HG03558 (cell line): ENCODE data around the gene PANK2.
"Not testable (repeated sequence)": the region's sequence is repeated elsewhere in the genome, so short reads cannot be mapped to it uniquely, and the experiment has no call there.

Source experiments
- ATAC-seq: cut with Tn5 transposase; IDR thresholded peaks from one replicate; pipeline ENCODE4 v1.9.1; 2021; ENCODE audit warnings: moderate number of reproducible peaks; ENCODE audit not compliant: unreplicated experiment; ENCODE audit errors: extremely low read depth

The PANK2 gene

DNA sequence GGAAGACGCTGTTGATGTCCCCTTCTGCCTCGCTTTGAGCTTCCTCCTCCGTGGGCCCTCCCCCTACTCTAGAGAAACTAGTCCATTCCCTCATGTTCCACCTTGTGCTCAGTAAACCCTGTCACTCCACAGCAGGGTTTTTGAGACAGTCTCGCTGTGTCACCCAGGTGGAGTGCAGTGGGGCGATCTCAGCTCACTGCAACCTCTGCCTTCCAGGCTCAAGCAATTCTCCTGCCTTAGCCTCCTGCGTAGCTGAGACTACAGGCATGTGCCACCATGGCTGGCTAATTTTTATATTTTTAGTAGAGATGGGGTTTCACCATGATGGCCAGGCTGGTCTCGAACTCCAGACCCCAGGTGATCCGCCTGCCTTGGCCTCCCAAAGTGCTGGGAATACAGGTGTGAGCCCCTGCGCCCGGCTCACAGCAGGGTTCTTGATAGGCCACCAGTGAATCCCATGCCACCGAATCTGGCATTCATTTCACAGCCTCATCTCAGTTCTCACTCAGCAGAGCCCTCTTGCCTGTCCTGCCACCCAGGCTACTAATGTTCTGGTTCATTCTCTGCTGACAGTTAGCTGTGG lies 36.0 kb downstream of the PANK2 start:
- ATAC-seq: no peak

DNA sequence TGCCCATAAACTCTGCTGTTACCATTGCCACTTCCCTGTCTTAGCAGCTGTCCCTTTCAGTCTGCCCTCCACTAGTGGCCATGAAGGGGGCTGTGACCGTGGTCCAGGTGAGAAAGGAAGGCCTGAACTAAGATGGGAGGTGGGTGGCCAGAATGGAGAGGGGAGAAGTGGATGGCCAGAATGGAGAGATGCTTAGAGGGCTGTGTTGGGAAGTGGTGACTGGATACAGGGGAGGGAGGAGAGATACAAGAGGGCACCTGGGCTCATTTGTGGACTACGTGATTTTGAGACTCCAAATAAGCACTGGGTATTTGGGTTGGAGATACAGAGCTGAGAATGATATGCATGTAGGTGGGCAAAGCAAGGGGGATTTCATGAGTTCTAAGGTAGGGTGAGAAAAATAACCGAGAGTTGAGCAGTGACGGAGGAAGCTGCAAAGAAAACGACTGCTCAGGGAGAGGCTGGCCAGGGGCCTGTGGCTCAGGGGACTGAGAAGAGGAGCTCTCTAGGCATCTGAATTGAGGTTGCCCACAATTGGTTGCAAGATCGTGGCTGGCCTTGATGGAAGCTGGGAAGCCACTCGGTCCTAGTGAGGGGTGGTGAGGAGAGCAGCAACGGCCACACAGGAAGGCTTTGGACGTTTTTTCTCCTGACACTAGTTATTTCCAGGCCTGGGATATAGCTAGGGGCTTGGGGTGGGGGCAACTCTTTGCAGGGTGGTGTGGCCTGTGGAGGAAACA lies 36.9 kb downstream of the PANK2 start:
- ATAC-seq: no peak

DNA sequence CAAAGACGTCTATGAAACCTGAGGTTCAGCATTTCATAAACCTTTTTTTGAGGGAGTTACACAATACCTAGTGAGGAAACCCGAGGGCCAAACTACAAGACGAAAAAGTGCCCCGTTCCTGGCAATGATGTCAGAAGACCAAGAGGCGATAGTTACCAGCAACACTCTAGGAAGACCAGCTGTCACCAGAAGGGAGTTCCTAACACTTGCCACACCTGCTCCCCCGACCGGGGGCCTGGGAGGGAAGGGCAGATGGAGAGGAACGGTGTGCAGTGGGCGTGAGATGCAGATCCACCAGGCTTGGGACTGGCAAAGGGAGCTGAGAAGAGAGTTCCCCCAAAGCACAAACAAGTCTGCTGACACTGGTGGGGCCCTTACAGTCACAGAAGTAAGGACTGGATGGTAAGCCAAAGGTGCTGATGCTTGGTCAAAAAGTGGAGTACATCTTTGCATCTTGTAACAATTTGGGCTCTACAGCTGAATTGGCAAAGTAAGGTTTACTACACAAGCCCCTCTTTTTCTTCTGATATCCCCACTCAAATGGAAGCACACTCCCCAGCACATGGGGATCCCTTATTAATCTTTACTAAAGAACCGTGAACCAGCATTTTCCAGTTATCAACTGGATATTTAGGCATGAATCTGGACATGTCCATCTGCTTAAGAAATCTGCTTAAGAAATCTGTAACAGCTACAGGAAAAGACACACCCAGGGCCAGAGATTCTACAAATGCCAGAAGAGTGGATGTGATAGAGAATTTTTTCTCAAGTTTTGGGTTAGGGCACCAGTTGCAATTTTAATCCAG lies 38.5 kb downstream of the PANK2 start:
- ATAC-seq: no peak

- no peak for ATAC-seq
These were observed 40.5 kb downstream of the PANK2 start for GRCh38 chr20:3929713-3930060.

- no peak for ATAC-seq
These were observed 41.3 kb downstream of the PANK2 start for GRCh38 chr20:3930265-3931206.

DNA sequence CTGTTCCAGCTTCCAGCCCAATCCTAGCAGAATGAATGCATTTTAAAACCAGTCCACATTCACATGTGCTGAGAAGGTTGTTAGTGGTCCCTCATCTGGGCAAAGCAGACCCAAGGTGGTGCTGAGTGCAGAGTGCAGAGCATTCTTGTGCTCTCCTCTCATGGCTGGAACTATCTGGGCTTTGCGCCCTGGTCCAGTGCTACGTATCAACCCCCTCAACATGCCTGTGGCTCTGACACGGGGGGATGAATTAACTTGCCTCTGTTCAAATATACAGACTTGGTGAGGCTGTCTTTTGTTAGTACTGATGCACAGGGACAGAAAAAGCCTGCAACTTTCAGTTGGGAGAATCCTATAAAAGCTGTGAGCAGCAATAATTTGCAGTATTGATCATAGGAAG lies 42.5 kb downstream of the PANK2 start:
- ATAC-seq: no peak

- no peak for ATAC-seq
These were observed 43.1 kb downstream of the PANK2 start for GRCh38 chr20:3932277-3932676.

DNA sequence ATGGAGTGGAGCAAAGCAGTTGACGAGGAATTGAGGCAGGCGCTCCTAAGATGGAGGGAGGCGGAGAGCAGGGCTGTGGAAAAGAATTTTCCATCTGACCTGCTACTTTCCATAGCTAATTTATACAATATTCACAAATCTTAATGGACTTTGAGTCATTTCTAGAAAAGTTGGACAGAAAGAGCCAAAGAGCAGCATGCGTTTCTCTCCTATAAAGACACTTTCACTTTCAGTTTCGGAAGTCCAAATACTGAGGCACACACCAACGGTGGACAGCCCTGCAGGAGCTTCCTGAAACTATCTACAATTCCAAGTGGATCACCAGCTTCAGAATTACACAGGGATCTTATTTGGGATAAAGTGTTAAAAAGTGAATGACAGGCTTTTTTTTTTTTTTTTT lies 43.5 kb downstream of the PANK2 start:
- ATAC-seq: no peak

DNA sequence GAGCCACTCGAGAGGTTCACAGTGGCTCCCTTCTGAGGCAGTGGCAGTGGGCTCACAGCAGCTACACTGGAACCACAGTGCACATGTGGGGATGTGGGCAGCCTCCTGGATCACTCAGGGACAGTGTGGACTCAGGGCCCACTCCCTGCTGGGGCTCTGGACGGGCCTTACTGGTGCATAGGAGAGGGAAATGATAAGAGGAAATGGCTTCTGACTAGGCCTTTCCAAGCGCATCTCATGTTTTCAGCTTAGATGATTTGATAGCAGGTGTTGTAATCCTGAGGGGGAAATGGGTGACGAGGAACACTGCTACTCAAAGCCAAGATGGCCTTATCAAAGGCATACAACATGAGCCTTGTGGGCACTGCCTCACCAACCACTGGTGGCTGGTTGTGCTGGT lies 44.0 kb downstream of the PANK2 start:
- ATAC-seq: no peak

GRCh38 chr20:3934624-3935023 lies 45.4 kb downstream of the PANK2 start:
- ATAC-seq: no peak

DNA sequence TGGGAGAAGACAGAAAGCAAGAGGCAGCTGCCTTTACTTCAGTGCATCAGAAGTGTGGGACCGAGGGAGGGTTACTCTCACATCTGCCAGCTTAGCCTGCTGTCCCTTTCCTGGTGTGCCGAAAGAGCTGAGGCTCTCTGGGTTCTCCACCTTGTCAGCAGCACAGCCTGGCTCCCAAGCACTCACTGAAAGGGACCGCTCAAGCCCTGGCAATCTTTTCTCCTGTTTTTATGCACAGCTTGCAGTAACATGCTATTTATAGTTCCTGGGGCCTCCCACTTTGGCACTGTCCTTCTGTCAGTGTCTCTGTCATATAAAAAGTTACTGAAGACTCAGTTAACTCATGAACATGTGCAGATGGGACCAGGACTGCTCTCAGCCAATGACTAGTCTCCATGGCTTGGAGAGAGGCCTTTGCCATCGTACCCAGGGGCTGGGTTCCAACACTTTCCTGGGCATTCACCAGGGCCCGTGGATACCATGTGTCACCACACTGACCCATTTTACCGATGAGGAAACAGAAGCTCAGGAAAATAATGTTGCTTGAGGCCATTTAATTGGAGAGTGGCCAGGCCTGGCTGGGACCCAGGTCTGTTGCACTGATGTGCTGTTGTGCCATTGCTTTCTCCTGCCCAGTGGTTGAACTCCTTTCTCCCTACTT lies 46.2 kb downstream of the PANK2 start:
- ATAC-seq: no peak

GRCh38 chr20:3935956-3936340 lies 46.8 kb downstream of the PANK2 start:
- no peak for ATAC-seq

DNA sequence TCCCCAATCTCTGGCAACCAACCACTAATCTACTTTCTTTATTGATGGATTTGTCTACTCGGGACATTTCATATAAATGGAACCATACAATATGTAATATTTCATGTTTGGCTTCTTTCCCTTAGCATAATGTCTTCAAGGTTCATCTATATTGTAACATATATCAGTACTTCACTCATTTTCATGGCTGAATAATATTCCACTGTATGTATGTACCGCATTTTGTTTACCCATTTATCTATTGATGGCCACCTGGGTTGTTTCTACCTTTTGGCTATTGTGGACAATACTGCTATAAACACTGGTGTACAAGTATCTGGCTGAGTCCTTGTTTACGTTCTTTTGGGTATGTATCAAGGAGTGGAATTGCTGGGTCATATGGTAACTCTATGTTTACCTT lies 48.4 kb downstream of the PANK2 start:
- ATAC-seq: no peak

DNA sequence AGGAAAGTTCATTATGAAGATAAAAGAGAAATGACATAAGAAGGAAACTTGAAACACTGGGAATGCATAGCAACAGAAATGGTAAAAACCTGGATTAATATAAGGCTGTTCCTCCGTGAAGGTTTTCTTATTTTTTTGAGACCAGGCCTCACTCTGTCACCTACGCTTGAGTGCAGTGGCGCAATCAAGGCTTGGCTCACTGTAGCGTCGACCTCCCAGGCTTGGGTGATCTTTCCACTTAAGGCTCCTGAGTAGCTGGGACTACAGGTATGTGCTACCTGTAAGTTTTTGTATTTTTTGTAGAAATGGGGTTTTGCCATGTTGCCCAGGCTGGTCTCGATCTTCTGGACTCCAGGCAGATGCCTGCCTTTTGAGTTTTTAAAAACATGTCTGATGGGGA lies 51.7 kb downstream of the PANK2 start:
- ATAC-seq: no peak

- ATAC-seq: not testable (repeated sequence)
These were observed 57.5 kb downstream of the PANK2 start for GRCh38 chr20:3946666-3947065.

DNA sequence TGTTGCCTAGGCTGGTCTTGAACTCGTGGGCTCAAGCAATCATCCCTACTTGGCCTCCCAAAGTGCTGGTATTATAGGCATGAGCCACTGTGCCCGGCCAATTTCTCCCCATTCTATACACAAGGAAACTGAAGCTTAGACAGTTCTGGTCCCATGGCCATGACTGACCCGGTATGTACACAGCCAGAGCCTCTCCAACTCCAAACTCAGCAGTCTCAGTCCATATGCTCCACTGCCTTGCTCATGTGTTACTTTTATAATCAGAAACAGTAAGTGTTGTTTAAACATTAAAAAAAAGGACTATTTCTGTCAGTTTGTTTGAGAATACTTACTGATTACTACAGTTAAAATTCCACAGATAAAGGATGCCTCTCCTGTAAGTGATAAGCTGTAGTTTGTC lies 75.5 kb downstream of the PANK2 start:
- ATAC-seq: no peak

- ATAC-seq: no peak
These were observed 77.4 kb downstream of the PANK2 start for GRCh38 chr20:3966571-3966970.

DNA sequence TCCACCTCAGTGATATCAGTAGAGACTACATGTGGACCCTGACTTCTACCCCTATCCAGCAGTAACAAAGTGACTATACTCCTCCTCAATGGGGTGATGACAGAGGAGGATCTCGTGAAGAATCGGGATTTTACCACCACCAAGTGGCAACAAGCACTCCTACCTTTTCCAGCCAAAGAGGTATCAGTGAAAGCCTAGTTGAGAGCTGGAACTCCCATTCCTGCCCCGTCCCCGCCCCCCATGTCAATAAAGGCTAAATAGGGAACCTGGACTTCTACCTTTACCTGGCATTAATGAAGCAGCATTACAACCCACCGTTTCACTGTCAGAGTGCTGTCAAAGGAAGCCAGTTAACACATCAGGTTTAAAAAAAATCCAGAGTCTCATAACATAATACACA lies 80.8 kb downstream of the PANK2 start:
- ATAC-seq: no peak

DNA sequence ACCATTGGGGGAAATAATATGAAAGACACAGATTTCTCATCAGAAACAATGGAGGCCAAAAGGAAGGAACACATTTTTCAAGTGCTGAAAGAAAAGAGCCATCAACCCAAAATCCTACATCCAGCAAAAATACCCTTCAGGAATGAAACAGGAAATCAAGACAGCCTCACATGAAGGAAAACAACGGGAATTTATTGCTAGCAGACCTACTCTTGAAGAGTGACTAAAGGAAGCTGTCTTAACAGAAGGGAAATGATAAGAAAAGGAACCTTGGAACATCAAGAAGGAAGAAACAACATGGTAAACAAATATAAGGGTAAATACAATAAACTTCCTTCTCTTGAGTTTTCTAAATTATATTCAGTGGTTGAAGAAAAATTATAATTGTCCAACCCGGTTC lies 82.0 kb downstream of the PANK2 start:
- ATAC-seq: no peak

- ATAC-seq: no peak
These were observed 83.0 kb downstream of the PANK2 start for GRCh38 chr20:3972161-3972560.
